CD4-positive, alpha-beta T cell treated with Interleukin-6 for 4 hours (primary cell): ENCODE data around the gene MYO18A.

ENCODE experiments used
- DNase-seq: peaks from one replicate; pipeline ENCODE4 v3.0.0-alpha.2; 2020; ENCODE audit warnings: mixed read lengths

The MYO18A gene

DNA sequence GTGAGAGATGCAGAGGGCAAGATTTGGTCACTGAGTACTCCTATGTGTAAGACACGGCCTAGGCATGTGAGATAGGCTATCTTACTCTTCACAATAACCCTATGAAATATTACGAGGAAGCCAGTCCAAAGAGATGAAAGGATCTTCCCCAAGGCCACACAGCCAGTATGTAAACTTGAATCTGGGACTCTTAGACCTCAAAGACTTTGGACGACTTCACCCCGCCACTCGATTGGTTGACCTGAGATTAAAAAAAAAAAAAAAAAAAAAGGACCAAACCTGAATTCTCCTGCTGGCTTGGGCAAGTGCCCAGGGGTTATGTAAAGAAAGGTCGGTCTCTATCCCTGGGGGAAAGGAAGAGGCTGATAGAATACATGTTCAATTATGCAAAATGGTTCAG is 104.1 kb downstream of the MYO18A start:
- no peak for DNase-seq

DNA sequence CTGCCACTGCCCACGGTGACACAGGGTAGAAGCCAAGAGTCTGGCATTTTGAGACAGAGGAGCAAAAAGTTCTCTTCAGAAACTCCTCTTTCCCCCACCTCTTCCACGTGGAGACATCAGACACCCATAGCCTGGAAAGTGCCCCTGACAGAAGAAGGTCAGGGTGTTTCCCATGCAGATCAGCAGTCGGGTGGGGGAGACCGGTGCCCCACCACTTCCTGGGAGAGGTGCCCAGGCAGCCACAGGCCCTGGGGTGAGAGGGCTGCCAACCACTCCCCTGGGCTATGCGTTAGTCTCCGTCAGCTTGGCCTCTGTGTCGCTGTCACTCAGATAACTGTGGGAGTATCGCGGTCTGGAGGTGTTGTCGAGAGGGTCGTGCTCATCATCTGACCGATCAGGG is 105.7 kb downstream of the MYO18A start:
- DNase-seq = no peak

DNA sequence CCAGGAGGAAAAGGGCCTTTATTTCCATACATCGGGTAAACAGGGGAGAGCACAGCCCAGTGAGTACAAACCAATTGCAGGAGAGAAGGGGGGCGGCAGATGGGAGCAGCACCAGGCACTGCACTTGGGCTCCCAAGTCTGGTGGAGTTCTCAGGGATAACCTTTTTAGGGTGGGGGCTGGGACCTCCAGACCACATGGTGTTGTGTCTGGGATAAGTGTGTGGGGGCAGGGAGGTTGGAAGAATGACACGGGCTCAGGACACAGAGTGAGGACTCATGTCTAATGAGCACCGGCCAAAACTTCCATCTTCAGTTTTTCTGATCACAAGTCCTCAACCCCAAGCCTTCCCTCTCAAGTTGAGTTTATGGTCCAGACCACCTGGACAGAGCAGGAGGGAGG is 106.7 kb downstream of the MYO18A start:
- no peak for DNase-seq

DNA sequence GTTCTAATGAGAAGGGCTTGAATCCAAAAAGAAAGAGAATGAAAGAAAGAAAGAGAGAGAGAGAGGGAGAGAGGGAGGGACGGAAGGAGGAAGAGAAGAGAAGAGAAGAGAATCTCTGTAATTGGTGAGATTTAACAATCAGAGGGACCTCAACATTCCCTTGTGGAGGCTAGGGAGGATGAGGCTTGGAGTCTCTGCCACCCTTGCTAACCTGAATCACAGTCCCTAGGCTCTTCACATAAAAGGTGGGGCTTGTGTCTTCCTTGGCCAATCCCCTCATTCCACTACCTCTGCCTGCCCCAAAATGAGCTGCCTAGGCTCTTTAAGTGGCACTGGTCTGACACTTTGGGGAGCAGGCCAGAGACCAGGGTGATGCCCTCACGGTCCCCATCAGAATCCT is 107.2 kb downstream of the MYO18A start:
- no peak for DNase-seq

DNA sequence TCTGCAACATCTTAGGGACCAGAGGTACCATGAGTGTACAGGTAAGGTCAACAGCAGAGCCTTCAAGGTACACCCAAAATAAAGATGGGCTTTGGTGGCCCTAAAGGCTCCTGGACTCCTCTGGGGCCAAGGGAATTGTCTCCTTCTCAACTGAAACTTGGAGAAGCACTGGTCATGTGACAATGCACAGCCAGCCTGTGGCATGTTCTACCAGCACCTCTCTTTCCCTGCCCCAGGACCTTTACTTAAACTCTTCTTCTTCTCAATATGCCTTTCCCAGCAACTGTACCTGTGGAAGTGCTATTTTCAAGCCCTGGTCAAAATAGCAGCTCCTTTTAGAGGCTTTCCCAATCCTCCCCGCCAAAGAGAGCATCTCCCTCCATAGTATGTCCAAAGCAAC is 108.9 kb downstream of the MYO18A start:
- no peak for DNase-seq

DNA sequence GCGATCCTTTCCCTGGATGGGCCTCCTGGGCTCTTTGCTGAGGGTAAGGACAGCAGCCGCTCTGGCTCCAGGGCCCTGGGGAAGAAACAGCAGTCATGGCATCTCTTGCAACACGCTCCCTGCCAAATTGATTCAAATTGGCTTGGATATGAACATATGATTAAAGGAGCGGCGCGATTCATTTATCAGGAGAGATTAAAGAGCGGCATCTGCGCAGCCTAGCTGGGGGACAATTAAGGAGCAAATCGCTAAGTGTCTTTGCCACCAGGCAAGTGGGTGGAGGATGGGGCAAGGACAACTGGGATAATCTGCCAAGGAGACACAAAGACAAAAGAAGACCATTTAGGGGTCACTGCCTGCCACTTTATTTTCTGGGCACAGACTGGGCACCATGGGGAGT is 109.4 kb downstream of the MYO18A start:
- no peak for DNase-seq

DNA sequence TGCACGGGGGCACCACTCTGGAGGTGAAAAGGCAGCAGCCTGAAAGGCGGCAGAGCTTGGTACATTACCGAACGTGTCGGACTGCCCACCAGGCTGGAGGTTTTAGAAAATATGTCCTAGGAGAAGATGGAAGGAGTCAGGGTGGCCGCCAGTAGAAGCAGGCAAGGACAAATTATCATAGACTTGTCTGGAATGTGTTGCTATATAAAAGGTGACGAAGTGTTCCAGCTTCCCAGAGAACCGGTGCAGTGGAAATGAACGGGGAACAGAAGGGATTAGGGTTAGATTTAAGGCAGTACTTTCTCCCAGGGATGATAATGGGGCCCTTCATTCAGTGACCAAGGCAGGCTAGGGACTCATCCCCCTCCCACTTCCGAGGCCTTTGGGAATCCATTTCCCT is 109.9 kb downstream of the MYO18A start:
- DNase-seq = no peak

DNA sequence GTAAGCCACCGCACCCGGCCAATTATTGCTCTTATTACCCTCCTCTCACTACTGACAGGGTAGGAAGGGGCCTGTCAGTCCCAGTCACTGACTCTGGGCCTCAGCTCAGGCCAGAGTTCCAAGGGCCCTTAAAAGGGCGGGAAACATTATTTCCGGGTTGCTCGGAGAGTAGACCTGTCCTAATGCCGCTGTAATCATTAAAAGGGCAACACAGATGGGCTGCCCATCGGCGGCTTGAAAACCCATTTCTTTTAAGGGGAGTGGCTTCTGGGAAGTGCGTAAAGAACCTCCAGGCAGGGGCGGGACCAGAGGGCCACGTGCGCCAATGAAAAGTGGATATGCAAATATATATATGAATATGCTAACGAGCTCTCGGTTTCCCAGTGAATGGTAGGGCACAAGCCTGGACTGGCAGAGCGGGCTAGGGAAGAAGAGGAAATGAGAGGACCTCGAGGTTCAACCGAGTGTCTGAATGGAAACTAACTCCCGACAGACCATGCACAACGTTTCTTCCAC is 110.6 kb downstream of the MYO18A start:
- DNase-seq = no peak

DNA sequence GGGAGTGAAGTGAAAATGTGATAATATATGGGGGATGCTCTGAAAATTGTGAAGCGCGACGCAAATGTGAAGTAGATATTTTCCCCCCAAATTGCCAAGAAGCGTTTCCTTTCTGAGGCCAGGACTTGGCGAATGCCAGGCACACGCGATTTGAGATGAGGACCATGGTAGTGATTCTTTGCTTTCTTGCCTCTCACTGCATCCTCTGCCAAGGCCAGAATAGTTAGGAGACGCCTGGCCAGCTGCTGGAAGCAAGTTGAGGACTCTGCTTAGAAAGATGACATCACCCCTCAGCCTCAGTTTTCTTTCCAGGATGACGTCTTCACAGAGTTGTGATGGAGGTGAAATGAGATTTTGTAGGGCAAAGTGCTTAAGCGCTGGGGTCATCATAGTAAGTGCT is 111.4 kb downstream of the MYO18A start:
- DNase-seq = no peak

DNA sequence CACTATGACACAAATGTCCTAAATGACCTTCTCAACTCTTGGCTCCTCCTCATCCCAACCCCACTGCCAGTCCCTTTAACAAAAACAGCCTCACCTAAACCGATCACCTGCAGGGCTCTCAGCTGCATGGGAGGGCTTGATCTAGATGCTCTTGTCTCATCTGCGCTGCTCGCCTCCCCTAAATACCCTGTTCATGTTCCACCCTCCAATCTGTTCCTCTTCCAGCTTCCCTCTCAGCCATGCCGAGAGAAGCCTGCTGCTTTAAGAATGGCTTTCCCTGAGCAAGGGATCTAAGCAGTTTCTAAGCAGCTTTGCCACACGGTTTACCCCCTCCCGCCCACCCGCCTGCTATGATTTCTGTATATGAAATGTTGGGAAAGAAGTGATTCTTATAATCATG is 113.6 kb downstream of the MYO18A start:
- DNase-seq = no peak

DNA sequence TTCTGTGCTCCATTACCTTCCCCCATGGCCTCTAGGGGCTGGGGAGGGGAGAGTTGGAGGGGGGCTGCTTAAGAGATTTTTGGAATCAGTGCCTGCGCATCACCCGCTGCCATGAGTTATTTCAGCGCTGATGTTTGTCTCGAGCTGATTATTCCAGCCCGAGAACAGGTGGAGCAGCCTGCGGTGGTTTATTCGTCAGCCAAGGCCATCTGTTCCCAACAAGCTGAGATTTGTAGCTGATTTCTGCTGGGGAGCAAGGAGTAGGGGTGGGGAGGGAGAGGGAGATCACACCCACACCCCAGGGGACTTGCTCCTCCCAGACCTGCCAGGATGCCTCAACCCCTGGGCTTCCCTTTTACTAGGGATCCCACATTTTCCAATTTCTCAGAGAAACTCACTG is 114.2 kb downstream of the MYO18A start:
- no peak for DNase-seq

DNA sequence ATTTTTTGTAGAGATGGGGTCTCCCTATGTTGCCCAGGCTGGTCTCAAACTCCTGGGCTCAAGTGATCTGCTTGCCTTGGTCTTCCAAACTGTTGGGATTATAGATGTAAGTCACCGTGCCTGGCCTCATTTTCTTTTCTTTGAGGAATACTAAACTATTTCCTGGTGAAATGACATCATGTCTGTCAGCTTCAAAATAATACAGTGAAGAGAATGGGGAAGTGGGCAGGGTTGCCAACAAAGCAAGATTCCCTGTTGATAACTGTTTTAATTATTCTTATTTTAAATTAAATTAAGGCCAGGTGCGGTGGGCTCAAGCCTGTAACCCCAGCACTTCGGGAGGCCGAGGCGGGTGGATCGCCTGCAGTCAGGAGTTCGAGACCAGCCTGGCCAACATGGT is 116.2 kb downstream of the MYO18A start:
- DNase-seq = no peak

DNA sequence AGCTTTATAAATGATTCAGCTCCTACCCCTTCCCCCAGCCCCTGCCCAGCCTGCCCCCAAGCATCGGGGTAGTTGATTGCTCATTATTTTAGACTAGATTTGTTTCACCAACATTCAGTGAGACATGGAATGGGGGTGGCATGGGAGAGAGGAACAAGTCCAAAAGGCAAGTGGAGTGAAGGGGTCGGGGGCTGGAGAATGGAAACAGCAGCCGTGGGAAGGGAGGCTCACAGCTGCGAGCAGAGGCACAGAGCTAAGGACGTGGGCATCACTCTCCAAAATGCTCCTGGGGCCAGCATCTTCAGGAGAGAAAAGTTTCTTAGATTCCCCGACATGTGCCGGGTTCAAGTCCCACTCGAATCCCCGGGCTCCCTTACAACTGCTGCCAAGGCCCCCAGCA is 118.0 kb downstream of the MYO18A start:
- DNase-seq = no peak

DNA sequence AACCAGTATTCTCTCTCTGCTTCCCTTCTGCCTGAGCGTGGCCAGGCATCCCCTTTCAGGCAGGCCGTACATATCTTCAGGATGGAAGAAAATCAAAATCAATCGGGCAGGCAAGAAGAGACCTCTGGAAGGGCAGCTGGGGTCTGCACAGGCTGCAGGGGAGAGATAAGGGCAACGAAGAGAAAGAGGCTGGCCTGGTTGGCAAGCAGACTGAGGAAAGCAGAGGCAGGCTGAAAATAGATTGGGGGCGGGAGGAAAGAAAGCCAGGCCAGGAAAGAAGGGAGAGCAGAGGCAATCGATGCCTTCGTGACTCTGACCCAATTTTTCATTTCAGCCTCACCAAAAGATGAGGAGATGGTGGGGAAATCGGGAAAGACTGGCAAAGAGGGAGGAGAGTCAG is 119.2 kb downstream of the MYO18A start:
- DNase-seq = no peak

DNA sequence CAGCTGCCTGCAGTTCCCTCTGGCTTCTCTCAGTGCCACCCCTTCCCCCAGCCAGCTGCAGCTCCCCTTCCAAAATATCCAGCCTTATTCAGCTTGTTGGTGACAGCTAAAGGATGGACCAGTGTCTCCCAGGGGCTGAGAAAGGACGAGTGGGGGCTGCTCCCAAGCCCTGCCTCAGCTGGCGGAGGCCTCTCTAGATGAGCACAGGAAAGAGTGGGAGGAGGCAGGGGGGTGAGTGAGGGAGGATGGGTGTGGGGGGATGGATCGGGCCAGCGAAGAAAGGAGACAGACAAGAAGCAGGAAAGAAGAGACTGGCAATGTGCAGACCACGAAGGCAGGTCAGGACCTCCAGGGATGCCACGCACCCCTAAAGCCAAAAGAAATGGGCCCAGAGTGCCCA is 119.7 kb downstream of the MYO18A start:
- DNase-seq = no peak

DNA sequence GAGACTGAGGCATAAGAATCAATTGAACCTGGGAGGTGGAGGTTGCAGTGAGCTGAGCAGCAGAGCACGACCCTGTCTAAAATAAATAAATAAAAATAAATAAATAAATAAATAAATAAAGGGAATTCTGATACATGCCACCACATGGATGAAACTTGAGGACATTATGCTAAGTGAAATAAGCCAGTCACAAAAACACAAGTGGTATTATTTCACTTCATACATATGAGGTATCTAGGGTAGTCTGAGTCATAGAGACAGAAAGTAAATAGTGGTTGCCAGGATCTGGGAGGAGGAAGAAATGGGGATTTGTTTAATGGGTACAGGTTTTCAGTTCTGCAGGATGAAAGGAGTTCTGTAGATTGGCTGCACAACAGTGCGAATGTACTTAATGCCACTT is 120.9 kb downstream of the MYO18A start:
- DNase-seq = no peak

DNA sequence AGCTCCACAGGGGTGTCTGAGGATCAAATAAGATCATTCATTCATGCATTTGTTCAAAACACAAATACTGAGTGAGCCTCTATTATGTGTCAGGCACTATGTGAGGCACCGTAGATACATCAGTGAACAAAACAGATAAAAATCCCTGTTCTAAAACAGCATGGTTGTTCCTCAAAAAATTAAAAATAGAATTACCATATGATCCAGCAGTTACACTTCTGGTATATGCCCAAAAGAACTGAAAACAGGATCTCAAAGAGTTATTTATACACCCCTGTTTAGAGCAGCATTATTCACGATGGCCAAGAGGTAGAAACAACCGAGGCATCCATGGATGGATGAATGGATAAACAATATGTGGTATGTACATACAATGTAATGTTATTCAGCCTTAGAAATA is 121.8 kb downstream of the MYO18A start:
- DNase-seq = no peak

DNA sequence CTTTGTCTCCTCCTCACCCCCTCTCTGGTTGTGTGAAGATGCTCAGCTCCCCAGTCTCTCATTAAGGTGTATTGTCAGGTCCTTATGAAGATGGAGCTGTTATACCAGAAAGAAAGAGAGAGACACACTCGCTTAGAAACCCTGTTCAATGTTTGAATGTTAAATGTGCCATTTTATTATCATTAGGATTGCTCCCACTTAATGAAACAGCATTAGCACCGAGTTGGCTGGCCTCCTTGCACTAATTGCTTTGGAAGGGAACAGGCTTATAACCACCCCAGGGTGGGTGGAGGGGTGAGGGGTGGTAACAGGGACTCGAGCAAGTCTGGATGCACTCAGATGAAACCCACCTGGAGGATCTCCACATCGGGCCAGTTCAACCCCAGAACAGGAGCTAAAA is 122.8 kb downstream of the MYO18A start:
- DNase-seq = no peak

DNA sequence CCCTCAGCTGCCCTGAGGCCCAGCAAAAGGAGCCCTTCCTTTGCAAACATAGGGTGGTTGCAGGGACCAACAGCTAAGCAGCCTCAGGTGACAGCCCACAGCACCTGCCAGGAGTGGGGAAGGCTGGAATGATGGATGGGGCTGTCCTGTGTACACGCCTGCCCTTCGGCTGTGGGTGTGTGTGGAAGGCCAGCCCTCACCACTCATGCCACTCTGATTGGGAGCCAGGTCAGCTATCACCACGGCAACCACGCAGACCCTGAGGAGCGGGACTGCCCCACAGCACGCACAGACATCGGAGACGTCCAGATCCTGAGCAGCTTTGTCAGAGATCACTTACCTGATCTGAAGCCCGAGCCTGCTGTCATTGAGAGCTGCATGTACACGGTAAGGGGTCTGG is 125.4 kb downstream of the MYO18A start:
- no peak for DNase-seq

DNA sequence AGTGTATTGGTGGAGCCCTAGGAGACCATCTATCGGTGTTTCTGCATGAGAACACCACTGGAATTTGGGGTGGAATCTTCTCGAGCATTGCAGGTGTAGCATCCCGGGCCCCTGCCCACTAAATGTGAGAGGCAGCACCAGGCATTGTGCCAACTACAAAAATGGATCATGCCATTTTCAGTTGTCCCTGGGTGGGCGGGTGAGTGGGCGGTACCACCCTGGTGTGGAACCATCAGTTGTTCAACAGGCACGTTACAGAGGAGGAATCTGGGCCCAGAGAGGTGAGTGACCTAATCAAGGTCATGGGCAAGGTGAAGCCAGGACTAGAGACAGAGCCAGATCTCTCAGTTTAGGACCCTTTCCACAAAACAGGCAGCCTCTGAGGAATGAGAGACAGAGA is 128.5 kb downstream of the MYO18A start:
- DNase-seq = no peak

DNA sequence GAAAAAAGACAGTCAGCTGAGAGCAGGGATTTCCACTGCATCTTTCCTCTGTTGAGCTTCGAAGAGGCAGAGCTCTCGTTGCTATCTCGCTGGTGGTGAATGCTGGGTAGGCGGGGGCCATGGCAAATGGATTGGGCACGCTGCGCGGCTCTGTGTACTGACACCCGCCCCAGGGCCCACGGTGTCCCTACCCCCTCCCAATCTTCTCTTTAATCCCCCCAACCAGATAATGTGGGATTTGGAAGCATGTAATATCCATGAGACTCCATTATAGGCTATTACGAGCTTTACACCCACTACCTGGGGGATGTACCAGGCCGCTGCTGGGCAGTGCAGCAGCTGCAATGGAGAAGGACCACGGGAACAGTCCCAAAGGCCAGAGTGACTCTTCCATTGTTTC is 129.0 kb downstream of the MYO18A start:
- DNase-seq = no peak

DNA sequence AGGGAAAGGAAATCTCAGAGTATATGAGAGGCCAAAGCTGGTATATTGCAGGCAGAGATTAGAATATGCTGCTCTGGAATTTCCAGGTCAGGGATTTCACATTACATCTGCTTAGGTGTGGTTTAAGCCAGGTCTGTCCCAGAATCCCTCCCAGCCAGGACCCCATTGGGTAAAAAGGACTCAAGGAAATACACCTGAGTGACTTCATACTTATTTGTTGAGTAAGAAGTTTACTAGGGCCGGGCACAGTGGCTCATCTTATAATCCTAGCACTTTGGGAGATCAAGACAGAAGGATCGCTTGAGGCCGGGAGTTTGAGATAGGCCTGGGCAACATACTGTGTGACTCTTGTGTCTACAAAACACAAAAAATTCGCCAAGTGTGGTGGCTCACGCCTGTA is 130.0 kb downstream of the MYO18A start:
- no peak for DNase-seq

DNA sequence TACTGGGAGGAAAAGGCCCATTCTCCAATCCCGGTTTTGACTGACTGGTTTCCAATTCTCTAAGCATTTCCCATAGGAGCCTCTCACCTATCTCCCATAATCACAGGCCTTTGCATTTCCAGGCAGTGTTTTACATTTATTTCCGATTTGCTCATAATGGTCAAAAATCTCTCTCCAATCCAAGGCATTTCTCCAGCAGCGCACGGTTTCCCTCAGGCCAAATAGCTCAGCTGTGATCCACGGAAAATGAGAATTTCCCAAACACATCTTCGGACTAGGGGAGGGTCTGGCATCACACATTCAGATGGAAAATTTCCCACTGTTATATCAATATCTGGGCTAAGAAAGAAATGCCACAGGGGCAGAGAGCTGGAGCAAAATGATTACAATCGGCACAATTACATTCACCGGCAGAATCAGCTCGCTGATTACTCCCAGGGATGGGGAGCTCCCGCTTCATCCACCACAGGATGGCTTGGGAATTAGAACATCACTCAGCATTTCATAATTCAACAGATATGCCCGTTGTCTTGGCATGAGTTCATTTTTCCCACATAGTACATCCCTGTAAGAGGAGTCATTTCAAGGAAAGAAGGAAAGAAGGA is 130.6 kb downstream of the MYO18A start:
- no peak for DNase-seq

DNA sequence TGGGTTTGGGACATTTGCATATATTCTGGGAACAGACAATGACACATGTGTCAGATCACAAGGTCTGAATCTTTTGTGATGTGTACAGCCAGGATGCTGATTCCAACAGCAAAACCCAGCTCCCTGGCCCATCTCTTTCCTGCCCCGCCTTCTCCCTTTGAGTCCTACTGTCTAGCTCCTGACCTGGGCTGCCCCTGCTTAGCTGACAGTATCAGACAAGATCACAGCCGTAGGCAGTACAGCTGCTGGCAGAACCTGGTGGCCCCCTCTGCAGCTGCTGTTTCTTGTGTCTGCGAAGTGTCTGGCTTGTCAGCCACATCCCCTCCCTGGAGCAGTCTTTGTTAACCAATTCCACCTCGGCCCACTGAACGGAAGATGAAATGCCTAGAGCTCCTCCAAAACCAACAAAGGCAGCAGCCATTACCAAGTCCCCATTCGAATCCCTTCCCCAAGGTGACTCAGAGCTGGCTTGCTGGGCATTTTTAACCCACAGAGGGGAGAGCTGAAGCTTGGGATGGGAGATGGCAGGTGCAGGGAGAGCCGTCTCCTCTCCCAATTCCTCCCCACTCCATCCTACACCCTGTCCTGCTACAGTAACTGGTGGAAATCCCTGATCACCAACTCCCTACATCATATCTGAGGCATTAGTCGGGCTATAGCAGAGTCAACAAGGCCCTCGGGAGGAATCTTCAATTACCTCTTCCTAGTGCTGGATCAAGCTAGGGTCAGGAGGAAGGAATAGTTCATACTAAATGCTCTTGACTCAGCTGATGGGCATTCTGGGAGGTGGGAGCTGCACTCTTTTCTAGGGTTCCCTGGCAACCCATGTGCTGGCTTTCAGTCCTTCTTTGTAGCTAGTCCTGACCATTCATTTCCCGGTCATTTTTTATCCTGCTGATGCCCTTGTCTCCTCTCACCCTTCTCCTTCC is 131.5 kb downstream of the MYO18A start:
- no peak for DNase-seq

DNA sequence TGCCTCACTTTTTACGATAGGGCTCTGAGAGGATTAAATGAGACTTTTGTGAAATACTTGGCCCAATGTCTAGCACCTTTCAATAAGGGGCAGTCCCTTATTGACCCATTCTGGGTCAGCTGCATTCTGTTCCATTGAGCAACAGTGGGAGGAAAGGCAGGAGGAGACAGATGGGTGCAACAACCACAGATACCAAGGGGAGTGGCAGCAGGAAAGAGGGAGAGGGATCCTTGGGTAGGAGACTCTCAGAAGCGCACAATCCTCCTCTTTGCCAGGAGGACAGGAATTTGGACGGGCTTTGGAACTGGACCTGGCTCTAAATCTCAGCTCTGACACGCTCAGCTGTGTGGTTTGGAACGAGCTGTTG is 133.7 kb downstream of the MYO18A start:
- no peak for DNase-seq
